Measurements from ENCODE around the gene EDDM3A.
A peak's percentile ranks its signal among the peaks of the same experiment; 100 is the strongest.
"Not testable (repeated sequence)": the region's sequence is repeated elsewhere in the genome, so short reads cannot be mapped to it uniquely, and the experiment has no call there.

The EDDM3A gene

DNA sequence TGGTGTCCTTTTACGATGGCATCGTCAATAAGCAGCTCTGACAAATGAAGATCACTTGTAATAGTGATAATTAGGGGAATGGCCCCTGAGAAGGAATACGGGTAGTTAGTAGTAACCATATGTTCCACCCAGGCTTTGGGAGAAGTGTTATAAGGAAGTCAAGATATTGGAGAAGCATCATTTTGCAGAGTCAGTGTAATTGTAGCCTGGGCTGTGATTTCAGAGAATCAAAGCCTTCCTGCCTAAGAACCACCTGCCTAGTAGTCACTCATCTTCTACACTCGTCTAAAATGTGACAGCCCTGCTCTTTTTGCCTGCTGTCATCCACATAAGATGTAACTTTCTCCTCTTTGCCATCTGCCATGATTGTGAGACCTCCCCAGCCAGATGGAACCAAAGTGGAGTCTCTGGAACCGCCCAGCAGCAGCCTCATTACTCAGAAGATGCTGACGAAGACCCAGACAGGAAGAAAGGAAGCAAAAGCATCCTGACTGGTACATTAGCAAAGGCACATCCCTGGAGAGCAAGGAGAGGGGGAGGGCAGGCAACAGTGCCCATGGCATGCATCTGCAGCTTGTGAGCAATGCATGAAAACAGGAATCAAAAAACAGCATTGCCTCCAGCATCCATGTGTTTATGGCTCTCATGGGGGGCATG is 12.6 kb upstream of the EDDM3A start:
- peak in 2 of 56 donors; percentile 2 to 11 for DNase-seq

- DNase-seq = no peak
Observed at GRCh38 chr14:20733684-20734429, 11.8 kb upstream of the EDDM3A start.

DNA sequence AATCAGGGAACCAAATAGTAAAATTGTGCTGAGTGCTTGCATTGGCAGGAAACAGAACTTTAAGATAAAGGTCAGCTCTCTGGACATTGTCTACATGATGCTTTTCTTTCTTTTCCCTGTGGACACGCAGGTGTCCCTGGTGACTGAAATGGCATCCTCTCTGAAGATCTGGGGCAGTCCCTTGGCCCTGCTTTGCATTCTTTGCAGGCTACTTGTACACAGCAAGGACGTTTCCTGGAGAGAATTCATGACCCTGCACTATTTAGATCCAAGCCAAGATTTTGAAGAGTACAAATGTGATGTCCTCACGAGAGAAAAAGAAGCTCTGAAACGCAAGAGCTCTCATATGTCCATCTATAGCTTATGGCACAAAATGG is 11.3 kb upstream of the EDDM3A start:
- DNase-seq = no peak

GRCh38 chr14:20738292-20738691 is 7.4 kb upstream of the EDDM3A start:
- not testable (repeated sequence) for DNase-seq

GRCh38 chr14:20742132-20742531 is 3.6 kb upstream of the EDDM3A start:
- no peak for DNase-seq

DNA sequence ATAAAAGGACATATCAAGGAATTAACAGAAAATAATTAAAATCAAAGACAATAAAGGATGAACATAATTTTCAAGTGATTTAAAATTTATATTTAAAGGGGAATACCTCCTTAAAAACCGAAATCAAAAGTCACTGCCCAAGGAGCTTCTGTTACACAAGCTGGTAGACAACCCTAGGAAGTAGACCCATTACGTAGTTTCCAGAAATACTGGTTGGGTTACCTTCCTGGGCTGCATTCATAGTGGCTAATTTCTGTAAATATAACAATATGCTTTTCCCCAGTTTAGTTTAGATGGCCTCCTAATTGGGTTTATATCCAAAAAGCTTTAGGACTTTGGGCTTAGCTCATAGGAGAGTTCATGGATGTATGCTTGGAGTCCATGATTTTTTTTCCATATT is 2.1 kb upstream of the EDDM3A start:
- no peak for DNase-seq

DNA sequence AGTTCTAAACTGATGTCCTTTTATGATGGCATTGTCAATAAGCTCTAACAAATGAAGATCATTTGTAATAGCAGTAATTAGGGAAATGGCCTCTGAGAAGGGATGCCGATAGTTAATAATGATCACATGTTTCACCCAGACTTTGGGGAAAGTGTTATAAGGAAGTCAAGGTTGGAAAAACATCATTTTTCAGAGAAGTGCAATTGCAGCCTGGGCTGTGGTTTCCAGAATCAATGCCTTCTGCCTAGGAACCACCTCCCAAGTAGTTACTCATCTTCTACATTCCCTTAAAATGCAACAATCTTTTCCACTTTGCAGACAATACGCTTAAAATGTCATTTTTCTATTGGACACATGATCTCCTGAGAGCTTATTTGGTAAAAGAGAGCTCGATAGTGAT is 879 bp downstream of the EDDM3A start:
- no peak for DNase-seq

- no peak for DNase-seq
Observed at GRCh38 chr14:20748439-20748838, 2.8 kb downstream of the EDDM3A start.

DNA sequence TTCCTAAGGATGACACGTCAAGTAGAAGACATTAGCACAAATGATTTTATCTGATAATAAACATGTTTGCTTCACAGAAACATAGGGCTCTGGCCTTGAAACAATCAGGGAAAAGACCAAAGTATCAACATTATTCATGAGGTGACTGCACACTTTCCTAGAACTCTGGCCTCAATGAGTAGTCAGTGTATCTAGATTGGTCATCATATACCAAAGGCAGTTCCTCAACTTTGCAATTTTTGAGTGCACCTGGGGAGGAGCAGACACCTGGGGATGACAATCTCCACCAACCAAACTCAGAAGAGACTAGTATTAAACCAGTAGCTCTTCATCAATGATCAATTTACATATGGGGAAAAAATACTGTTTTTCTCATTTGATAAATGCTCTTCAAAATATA is 4.5 kb downstream of the EDDM3A start:
- DNase-seq = no peak

DNA sequence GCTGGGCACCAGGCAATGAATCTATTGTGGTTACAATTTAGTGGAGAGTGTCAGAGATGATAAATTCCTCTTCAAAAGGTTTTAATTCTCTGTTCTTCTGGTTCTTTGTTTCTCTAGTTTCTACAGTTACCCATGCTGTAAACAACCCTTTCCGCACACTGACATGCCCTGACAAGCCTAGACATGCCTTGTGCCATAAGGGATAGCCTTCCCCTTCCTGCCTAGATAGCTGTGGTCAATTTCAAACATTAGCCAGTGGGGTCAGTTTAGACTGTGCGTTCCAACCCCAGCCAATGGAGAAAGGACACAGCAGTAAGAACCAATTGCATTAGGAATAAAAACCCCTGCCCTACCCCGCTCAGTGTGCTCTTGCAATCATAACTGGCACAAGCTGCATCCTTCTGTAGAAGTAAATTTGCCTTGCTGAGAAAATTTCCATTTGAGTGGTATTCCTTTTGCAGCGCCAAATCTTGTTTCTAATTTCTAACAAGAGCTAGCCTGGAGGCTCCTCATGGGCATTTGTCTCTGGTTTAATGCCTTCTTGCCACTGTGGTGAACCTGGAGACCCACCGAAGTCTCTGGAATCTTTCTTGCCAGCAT is 6.4 kb downstream of the EDDM3A start:
- no peak for DNase-seq

DNA sequence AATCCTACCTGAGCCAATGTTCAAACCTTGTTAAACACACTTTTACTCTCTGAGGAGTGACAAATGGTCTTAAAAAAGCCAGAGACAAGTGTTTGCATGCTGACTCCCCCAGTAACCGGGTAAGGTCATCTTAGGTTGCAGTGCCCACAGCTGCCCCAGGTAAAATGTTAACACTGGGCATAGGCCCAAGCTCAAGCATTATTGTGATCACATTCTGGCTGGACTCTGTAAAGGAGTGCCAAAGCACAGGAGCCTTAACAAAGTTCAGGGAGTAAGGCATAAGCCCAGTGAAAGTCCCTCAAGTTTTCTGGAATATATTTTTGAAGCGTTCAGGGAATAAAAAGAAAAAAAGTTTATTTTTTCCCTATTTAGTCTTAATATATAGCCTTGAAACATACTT is 8.6 kb downstream of the EDDM3A start:
- no peak for DNase-seq

DNA sequence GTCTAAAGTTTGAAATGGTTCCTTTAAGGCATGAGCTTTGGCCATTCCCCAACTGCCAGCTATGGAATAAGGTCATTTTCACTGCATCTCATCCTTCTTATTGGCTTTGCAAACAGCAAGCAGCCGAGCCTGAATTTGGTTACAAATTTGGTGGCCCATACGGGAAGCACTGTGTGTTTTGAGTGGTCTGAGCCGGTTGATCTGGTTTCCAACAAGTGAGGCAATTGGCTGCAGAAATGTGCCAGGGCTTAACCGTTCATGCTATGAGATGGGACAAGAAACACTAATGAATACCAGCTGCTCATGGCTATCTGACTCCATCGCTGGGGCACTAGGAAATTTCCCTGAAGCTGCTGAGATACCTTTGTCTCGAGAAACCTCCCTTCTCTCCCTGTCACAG is 9.3 kb downstream of the EDDM3A start:
- DNase-seq = no peak

DNA sequence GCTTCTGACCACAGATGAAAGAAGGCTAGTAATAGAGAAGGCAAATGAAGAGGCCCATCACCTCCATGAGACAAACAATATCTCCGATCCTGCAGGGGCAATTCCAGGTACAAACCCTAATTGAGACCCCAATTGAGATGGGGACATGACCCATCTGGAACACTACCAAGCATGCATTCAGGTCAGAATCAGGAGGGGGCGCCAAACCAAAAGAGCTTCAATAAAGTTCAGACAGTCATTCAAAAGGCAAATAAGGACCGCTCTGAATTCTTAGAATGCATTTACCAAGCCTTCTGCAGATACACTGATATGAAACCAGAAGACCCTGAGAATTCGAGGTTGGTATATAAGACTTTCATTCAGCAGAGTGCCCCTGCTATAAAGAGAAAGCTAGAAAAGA is 12.3 kb downstream of the EDDM3A start:
- DNase-seq = peak in 14 of 56 donors; percentile 0 to 40 (median 2)

DNA sequence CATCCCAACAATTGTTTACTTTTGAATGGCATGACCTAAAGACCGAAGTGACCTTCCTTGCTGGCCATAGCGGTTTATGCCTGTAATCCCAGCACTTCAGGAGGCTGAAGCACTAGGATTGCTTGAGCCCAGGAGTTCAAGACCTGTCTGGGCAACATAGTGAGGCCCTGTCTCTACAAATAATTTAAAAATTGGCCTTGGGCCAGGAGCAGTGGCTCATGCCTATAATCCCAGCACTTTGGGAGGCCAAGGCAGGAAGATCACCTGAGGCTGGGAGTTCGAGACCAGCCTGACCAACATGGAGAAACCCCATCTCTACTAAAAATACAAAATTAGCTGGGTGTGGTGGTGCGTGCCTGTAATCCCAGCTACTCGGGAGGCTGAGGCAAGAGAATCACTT is 13.8 kb downstream of the EDDM3A start:
- not testable (repeated sequence) for DNase-seq

DNA sequence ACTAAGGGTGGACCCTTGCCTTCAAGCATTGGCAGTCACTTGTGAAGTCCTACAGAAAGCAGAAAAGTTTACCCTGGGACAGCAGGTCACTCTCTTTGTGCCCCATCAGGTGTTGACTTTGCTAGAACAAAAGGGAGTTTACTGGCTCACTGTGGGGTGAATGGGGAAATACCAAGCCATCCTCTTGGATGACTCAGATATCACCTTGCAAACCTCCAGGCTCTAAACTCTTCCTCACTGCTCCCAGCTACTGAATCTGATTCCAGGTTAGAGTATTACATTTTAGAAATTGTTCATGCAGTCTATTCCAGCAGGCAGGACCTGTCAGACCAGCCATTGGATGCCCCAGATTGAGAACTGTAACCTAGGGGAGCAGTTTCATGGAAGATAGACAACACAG is 15.3 kb downstream of the EDDM3A start:
- no peak for DNase-seq

- no peak for DNase-seq
Observed at GRCh38 chr14:20768593-20768892, 22.9 kb downstream of the EDDM3A start.

DNA sequence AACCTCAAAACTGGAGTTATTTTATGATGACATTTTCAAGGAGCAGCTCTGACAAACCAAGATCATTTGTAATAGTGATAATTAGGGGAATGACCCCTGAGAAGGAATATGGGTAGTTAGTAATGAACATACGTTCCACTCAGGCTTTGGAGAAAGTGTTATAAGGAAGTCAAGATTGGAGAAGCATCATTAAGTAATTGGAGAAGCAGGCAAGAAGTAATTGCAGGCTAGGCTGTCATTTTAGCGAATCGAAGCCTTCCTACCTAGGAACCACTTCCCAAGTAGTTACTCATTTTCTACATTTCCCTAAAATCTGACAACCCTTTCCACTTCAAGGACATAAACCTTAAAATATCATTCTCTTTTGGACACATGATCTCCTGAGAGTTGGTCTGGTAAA is 23.7 kb downstream of the EDDM3A start:
- DNase-seq = no peak

DNA sequence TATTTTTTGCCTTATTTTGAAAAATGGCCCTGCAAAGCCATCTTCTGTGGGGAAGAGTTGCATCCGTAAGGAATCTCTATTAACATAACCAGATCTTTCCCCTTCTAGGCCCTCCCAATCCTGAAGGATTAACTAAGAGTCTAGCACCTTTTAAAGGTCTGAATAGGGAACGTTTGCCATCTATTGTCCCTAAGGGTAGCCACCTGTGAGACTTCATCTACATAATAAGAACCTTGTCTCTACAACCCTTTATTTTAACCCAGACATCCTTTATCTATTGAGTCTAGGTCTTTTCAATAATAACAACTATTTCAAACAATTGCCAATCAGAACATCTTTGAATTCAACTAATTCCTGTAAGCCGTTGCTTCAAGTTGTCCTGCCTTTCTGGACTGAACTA is 27.0 kb downstream of the EDDM3A start:
- DNase-seq = no peak

DNA sequence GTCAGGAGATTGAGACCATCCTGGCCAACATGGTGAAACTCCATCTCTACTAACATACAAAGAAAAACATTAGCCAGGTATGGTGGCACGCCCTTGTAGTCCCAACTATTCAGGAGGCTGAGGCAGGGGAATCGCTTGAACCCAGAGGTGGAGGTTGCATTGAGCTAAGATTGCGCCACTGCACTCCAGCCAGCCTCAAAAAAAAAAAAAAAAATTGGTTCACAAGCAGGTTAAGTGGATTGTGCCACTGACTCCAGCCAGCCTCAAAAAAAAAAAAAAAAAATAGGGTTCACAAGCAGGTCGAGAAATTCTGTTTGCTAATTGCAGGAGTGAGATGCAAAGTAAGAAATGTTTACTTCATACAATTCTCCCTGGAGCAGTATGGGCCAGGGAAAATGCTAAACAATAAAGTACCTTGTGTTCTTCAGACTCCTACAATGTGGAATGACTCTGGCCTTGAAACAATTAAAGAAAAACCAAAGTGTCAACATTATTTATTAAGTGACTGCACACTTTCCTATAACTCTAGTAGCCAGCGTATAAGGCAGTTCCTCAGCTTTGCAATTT is 28.7 kb downstream of the EDDM3A start:
- no peak for DNase-seq

- DNase-seq = no peak
Observed at GRCh38 chr14:20775043-20775442, 29.4 kb downstream of the EDDM3A start.

GRCh38 chr14:20775901-20776300 is 30.2 kb downstream of the EDDM3A start:
- DNase-seq = no peak

DNA sequence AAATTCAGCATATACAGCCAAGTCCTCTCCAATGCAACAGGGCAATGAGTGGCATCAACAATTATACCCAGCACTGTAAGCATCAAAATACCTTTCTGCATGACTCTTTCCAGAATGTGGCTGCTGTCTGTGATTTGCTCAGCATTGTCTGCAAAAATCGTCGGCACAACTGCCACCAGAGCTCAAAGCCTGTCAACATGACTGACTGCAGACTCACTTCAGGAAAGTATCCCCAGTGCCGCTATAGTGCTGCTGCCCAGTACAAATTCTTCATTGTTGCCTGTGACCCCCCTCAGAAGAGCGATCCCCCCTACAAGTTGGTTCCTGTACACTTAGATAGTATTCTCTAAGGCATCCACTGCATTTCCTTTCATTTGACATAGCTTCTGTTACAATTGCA is 36.1 kb downstream of the EDDM3A start:
- peak in 1 of 56 donors; percentile 12 for DNase-seq

All from nucleus accumbens (tissue), 56 donors.